Activated T-helper 1 cell treated with anti-CD3 and anti-CD28 coated beads, Interleukin-12 subunit alpha, Interleukin-12 subunit beta, Interleukin-2, Interleukin-4 antibody, amounts not matched to agents 30 ng/mL and 10 ng/mL and 1 ng/mL, durations not matched to agents 14 hours and 24 hours and 36 hours (primary cell): ENCODE results near the gene TEX101. TPM values are rescaled to one million over a fixed set of nuclear protein-coding genes. Genes with fewer than 3 reads are reported as not detected.

Source experiments
- DNase-seq: peaks from one replicate; pipeline ENCODE4 v3.0.0; 2021; ENCODE audit warnings: low spot score
- H3K27ac Mint-ChIP-seq: one replicate; pipeline ENCODE4 v1.8.0; 2021; ENCODE audit warnings: mild to moderate bottlenecking, mixed read lengths
- H3K27me3 Mint-ChIP-seq: one replicate; pipeline ENCODE4 v1.8.0; 2022; ENCODE audit warnings: mild to moderate bottlenecking, moderate library complexity, mixed read lengths; ENCODE audit not compliant: insufficient read depth
- H3K36me3 Mint-ChIP-seq: one replicate; pipeline ENCODE4 v1.8.0; 2021; ENCODE audit warnings: low read depth, mixed read lengths
- H3K4me1 Mint-ChIP-seq: one replicate; pipeline ENCODE4 v1.8.0; 2021; ENCODE audit warnings: low read depth, mixed read lengths
- H3K4me3 Mint-ChIP-seq: one replicate; pipeline ENCODE4 v1.8.0; 2021; ENCODE audit warnings: mild to moderate bottlenecking, moderate library complexity, mixed read lengths
- H3K9me3 Mint-ChIP-seq: one replicate; pipeline ENCODE4 v1.8.0; 2021; ENCODE audit warnings: mixed read lengths
- intact Hi-C: fragments of 100-400 bp; cut with micrococcal nuclease; formaldehyde crosslinking; loops from one replicate; pipeline ENCODE4 v1.15.1; 2024
- total RNA-seq: library from RNA; stranded (reverse); gene quantifications from 2 replicates; pipeline ENCODE4 v1.2.3, GENCODE V29; 2022

The TEX101 gene
- total RNA-seq, 1 donor from 2014 or later = not detected

- Mint-ChIP-seq H3K36me3 (no peaks in the 10 kb centered on the region), H3K27ac (peak overlapping the region; percentile 11), H3K4me3 (no peak overlapping the region), H3K4me1 (peaks cover 29% of the 10 kb centered on the region), H3K27me3 (no peaks in the 10 kb centered on the region), H3K9me3 (no peaks in the 10 kb centered on the region)
- intact Hi-C loops = no loop called here
- DNase-seq = no peak
Measured at GRCh38 chr19:43461303-43461702, 46.6 kb downstream of the TEX101 start.

- Mint-ChIP-seq H3K27ac (peak overlapping the region; percentile 91), H3K4me1 (peaks cover 33% of the 10 kb centered on the region), H3K4me3 (peak overlapping the region; percentile 92), H3K27me3 (no peaks in the 10 kb centered on the region), H3K9me3 (no peaks in the 10 kb centered on the region), H3K36me3 (no peaks in the 10 kb centered on the region)
- intact Hi-C loops = no loop called here
- no peak for DNase-seq
Measured at GRCh38 chr19:43462383-43462782, 47.7 kb downstream of the TEX101 start.

GRCh38 chr19:43462785-43463380 is 48.2 kb downstream of the TEX101 start:
- no peaks in the 10 kb centered on the region for H3K9me3 Mint-ChIP-seq
- intact Hi-C loops = loop anchor here (1.0 kb wide), 11 partner anchors 12 to 291 kb away; partner anchors contain the start of genes CADM4, ETHE1, IRGQ and PHLDB3
- no peaks in the 10 kb centered on the region for H3K36me3 Mint-ChIP-seq
- peaks cover 38% of the 10 kb centered on the region for H3K4me1 Mint-ChIP-seq
- DNase-seq = no peak
- peak overlapping the region; percentile 92 for H3K4me3 Mint-ChIP-seq
- H3K27me3 Mint-ChIP-seq = no peaks in the 10 kb centered on the region
- peak overlapping the region; percentile 90 for H3K27ac Mint-ChIP-seq

DNA sequence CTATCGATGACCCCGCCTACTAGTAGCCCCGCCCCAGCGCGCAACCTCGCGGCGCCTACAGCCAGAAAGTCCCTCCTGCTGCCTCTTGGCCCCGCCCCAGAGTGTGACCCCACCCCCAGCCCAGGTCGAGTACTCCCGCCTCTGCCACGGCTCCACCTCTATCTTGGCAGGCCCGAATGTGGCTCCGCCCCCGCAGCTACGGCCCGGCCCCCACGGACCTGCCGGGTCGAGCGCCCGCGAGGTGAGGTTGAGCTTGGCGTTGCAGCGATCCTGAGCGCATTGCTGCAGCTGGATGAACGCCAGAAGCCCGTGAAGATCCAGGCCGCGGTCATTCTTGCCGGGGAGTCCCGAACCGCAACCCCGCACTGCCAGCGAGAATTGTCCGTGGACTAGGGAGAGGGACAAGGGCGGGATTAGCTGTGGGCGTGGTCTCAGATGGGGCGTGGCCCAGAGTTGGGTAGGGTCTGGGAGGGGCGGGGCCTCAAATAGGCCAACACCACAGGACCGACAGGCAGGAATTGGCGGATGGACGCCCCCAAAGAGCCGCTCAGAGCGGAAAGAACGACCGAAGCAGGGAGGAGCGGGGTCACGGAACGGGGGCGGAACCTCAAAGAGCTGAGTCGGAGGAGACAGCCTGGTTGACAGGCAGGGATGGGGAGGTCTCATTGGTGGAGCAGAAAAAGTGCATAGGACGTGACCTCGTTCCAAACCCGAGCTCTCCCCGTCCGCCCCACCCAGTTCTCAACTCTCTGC is 48.9 kb downstream of the TEX101 start:
- Mint-ChIP-seq H3K4me3 (peak overlapping the region; percentile 92), H3K27me3 (no peaks in the 10 kb centered on the region), H3K36me3 (no peaks in the 10 kb centered on the region), H3K27ac (peak overlapping the region; percentile 90), H3K4me1 (peaks cover 45% of the 10 kb centered on the region), H3K9me3 (no peaks in the 10 kb centered on the region)
- intact Hi-C loops = loop anchor here (1.0 kb wide), 11 partner anchors 12 to 291 kb away; partner anchors contain the start of genes CADM4, ETHE1, IRGQ and PHLDB3
- peak; percentile 96 for DNase-seq

DNA sequence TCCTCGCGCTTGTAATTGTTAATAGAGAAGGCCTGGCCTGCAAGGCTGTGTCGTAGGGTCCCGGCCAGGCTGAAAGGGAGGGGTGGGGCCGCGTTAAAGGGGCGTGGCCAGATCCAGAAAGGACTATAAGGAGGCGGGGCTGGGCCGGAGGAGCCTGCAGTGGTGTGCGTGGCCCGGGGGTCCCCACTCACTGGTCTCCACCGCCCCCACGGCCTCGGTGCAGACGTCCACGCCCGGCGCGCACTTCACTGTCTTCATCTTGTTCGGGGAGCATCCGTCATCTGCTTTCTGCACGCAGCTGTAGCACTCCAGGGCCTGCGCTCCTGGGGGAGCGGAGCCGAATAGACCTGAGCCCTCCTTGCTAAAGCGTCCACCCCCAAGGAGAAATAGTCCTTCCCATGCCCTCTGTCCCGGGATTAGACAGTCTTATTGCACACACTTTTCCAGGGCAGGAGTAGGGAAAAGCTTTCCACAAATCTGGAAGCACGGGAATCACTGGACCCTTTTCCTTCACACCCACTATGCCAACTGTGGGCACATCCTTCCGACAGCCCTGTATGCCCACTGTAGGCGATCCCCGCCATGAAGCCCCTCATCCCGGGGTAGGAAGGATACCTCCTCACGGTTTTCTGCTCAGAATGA is 49.6 kb downstream of the TEX101 start:
- intact Hi-C loops = no loop called here
- Mint-ChIP-seq H3K36me3 (no peaks in the 10 kb centered on the region), H3K4me3 (peak overlapping the region; percentile 92), H3K9me3 (no peaks in the 10 kb centered on the region), H3K4me1 (peaks cover 52% of the 10 kb centered on the region), H3K27me3 (no peaks in the 10 kb centered on the region), H3K27ac (peak overlapping the region; percentile 90)
- no peak for DNase-seq

GRCh38 chr19:43465468-43466120 is 50.9 kb downstream of the TEX101 start, which contains the start of gene LYPD3:
Gene LYPD3, minus strand, starts transcription at chr19:43465608. Its CDS starts 37 bp downstream, at chr19:43465571.
- Mint-ChIP-seq H3K36me3 (no peaks in the 10 kb centered on the region), H3K4me3 (peak within 1 kb of the TSS; percentile 92), H3K27me3 (no peaks in the 10 kb centered on the region), H3K4me1 (peaks cover 55% of the 10 kb centered on the region), H3K27ac (peak within 1 kb of the TSS; percentile 36), H3K9me3 (no peaks in the 10 kb centered on the region)
- no peak for DNase-seq
- intact Hi-C loops = no loop called here

DNA sequence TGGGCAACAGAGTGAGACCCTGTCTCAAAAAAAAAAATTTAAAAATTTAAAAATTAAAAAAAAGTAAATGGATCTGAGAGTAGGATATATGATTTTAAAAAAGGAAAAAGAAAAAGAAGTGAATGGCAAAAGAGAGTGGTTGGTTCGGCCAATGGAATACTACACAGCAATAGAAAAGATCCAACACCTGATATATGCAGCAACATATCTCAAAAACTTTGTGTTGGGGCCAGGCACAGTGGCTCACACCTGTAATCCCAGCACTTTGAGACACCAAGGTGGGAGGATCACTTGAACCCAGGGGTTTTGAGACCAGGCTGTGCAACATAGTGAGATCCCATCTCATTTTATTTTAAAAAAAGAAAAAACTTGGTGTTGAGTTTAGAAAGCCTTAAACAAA is 52.1 kb downstream of the TEX101 start:
- no peaks in the 10 kb centered on the region for H3K36me3 Mint-ChIP-seq
- no peak overlapping the region for H3K4me3 Mint-ChIP-seq
- no peak for DNase-seq
- intact Hi-C loops = no loop called here
- no peaks in the 10 kb centered on the region for H3K27me3 Mint-ChIP-seq
- H3K9me3 Mint-ChIP-seq = no peaks in the 10 kb centered on the region
- no peak overlapping the region for H3K27ac Mint-ChIP-seq
- peaks cover 44% of the 10 kb centered on the region for H3K4me1 Mint-ChIP-seq

DNA sequence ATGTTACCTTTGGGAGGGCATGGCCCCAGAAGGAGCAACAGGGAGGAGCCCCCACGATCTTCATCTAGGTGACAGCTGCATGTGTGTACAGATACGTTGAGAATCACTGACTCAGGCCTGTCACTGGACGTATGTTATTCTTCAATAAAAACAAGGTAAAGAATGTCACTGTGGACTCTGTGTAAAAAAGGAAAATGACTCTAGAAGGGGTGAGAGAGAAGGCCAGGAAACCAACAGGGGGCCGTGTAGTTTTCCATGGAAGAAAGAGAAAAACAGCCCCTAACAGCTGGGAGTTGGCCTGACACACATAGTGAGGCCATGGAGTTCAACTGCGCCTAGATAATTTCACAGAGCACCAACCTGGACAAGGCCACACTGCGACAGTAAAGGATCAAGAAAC is 52.6 kb downstream of the TEX101 start:
- H3K4me1 Mint-ChIP-seq = peaks cover 39% of the 10 kb centered on the region
- DNase-seq = no peak
- no peaks in the 10 kb centered on the region for H3K36me3 Mint-ChIP-seq
- no peaks in the 10 kb centered on the region for H3K9me3 Mint-ChIP-seq
- intact Hi-C loops = no loop called here
- no peak overlapping the region for H3K4me3 Mint-ChIP-seq
- no peak overlapping the region for H3K27ac Mint-ChIP-seq
- no peaks in the 10 kb centered on the region for H3K27me3 Mint-ChIP-seq

DNA sequence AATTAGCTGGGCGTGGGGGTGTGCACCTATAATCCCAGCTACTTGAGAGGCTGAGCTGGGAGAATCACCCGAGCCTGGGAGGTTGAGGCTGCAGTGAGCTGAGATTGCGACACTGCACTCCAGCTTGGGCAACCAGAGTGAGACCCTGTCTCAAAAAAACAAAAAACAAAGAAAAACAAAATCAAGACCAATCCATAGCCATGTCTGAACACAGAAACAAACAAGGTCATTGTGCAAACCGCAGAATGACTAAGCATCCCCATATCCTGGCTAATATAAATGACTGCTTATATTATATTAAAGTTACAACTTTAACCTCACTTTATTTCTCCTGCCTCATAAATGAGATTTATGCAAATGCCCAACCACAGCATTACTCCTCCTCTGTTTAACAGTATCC is 53.0 kb downstream of the TEX101 start:
- Mint-ChIP-seq H3K36me3 (no peaks in the 10 kb centered on the region), H3K4me1 (peaks cover 37% of the 10 kb centered on the region), H3K4me3 (no peak overlapping the region), H3K27ac (peak overlapping the region; percentile 43), H3K9me3 (no peaks in the 10 kb centered on the region), H3K27me3 (no peaks in the 10 kb centered on the region)
- no peak for DNase-seq
- intact Hi-C loops = no loop called here

Other genes with a start within 250 kb of the TEX101 start
- gene PSG5, start 228.4 kb upstream of the TEX101 start, total RNA-seq = not detected in 2 replicates
- gene PSG4, start 209.3 kb upstream of the TEX101 start, total RNA-seq = not detected in 2 replicates
- not detected in 2 replicates for gene PSG9, start 145.4 kb upstream of the TEX101 start, total RNA-seq
- not detected in 2 replicates for gene CD177, start 61.2 kb upstream of the TEX101 start, total RNA-seq
- gene LYPD3, start 50.7 kb downstream of the TEX101 start, total RNA-seq = 4.1 and 5.3 TPM in 2 replicates
- gene PHLDB3, start 89.9 kb downstream of the TEX101 start, total RNA-seq = 26.8 and 28.7 TPM in 2 replicates
- gene ETHE1, start 112.3 kb downstream of the TEX101 start, total RNA-seq = 55.1 and 55.4 TPM in 2 replicates
- gene ZNF575, start 118.3 kb downstream of the TEX101 start, total RNA-seq = 1.4 and 2.6 TPM in 2 replicates
- gene XRCC1, start 160.6 kb downstream of the TEX101 start, total RNA-seq = 27.4 and 28.7 TPM in 2 replicates
- gene PINLYP, start 160.9 kb downstream of the TEX101 start, total RNA-seq = 4.9 and 5.7 TPM in 2 replicates
- gene IRGQ, start 181.2 kb downstream of the TEX101 start, total RNA-seq = 33.5 and 34.9 TPM in 2 replicates
- gene ZNF576, start 181.7 kb downstream of the TEX101 start, total RNA-seq = 17.3 and 18.6 TPM in 2 replicates
- 0.10 and 0.13 TPM in 2 replicates for gene SRRM5, start 197.2 kb downstream of the TEX101 start, total RNA-seq
- 17.9 and 20.3 TPM in 2 replicates for gene ZNF428, start 204.7 kb downstream of the TEX101 start, total RNA-seq
- gene CADM4, start 225.0 kb downstream of the TEX101 start, total RNA-seq = 0.32 and 0.39 TPM in 2 replicates